ENCODE measurements around the gene NUAK2. TPM values are rescaled to one million over a fixed set of nuclear protein-coding genes. Genes with fewer than 3 reads are reported as not detected.
A peak's percentile ranks its signal among the peaks of the same experiment; 100 is the strongest.

Gene NUAK2
- total RNA-seq, 1 donor from 2014 or later: 4.7 TPM

DNA sequence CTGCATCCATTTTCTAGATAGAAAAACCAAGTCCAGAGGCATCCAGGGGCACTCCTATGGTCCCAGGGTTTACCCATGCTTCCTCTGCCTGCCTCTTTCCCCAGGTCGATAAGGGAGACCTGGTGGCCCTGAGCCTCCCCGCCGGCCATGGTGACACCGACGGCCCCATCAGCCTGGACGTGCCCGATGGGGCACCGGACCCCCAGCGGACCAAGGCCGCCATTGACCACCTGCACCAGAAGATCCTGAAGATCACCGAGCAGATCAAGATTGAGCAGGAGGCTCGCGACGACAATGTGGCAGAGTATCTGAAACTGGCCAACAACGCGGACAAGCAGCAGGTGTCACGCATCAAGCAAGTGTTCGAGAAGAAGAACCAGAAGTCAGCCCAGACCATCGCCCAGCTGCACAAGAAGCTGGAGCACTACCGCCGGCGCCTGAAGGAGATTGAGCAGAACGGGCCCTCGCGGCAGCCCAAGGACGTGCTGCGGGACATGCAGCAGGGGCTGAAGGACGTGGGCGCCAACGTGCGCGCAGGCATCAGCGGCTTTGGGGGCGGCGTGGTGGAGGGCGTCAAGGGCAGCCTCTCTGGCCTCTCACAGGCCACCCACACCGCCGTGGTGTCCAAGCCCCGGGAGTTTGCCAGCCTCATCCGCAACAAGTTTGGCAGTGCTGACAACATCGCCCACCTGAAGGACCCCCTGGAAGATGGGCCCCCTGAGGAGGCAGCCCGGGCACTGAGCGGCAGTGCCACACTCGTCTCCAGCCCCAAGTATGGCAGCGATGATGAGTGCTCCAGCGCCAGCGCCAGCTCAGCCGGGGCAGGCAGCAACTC is 52.5 kb downstream of the NUAK2 start:
- DNase-seq (ENCODE audit: low spot score) (no peak), ATAC-seq (no peak)
- intact Hi-C loops (cut with DNase I): no loop called here

- no peak for ATAC-seq
Observed at GRCh38 chr1:205267306-205267902, 54.1 kb downstream of the NUAK2 start.

DNA sequence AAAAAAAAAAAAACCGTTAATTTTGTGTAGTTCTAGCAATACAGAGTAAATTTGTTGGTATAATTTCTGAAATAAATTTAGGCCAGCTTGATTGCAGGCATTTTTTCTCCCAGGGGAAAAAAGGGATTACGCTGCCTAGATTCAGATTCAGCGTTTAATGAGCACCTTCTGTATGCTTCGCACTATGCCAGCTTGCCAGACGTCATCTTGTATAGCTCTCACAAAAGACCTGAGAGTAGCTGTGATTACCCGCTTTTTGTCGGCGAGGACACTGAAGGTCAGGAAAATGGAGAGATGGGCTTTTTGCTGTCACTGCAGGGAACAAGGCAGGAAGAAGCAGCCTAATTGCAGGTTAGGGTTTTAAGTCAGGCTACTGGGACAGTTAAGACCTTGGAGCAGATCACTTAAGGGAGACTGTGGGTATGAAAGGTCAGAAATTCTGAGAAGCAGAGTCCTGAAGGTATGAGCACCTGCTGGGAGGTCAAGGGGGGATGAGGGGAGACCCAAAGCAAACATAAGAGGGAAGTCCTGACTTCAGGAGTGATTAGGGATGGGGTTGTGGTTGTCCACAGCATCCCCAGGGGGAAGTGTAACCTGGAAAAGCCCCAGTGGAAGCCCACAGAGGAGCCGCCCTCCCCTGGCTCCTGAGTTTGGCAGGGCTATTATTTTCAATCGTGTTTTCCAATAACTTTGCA is 54.8 kb downstream of the NUAK2 start:
- no peak for DNase-seq (ENCODE audit: low spot score)
- ATAC-seq: no peak
- intact Hi-C loops (cut with DNase I): no loop called here

More at GRCh38 chr1:205267306-205267902, 54.1 kb downstream of the NUAK2 start:
- DNase-seq (ENCODE audit: low spot score): no peak
- intact Hi-C loops (cut with DNase I): no loop called here

DNA sequence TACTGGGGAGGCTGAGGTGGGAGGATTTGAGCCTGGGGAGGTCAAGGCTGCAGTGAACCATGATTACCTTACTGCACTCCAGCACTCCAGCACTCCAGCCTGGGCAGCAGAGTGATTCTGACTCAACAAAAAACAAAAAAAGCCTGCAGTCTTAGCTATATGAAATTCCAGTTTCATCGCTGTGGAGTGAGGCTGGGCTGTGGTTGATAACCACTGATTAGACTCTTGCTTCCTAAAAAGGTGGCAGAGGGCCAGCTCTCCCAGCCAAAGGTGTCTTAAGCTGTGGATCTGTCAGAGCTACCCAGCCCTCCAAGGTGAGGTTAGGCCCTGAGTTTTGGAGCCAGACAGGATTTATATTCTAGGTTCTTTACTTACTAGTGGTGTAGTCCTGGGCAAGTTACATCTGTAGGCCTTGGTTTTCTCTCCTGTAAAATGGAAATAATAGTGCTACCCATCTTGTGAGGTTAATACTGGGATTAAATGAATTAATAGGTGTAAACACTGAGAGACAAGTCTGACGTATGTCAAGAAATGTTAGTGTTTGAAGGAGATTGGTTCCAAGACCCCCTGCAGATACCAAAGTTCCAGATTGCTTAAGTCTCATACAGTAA is 57.9 kb downstream of the NUAK2 start:
- ATAC-seq (no peak), DNase-seq (ENCODE audit: low spot score) (no peak)
- intact Hi-C loops (cut with DNase I): no loop called here

- intact Hi-C loops (cut with DNase I): no loop called here
- DNase-seq (ENCODE audit: low spot score) (no peak), ATAC-seq (no peak)
Observed at GRCh38 chr1:205262731-205263171, 58.8 kb downstream of the NUAK2 start.

GRCh38 chr1:205261946-205262691 is 59.4 kb downstream of the NUAK2 start:
- no peak for ATAC-seq
- intact Hi-C loops (cut with DNase I): no loop called here
- DNase-seq (ENCODE audit: low spot score): no peak

GRCh38 chr1:205260948-205261732 is 60.4 kb downstream of the NUAK2 start:
- intact Hi-C loops (cut with DNase I): no loop called here
- DNase-seq (ENCODE audit: low spot score): no peak
- ATAC-seq: no peak

- ATAC-seq (no peak), DNase-seq (ENCODE audit: low spot score) (no peak)
- intact Hi-C loops (cut with DNase I): loop anchor here (10.0 kb wide), 1 partner anchor 275 kb away; no protein-coding TSS in a partner anchor
Observed at GRCh38 chr1:205259998-205260397, 61.5 kb downstream of the NUAK2 start.

GRCh38 chr1:205259324-205259832 is 62.2 kb downstream of the NUAK2 start:
- intact Hi-C loops (cut with DNase I): loop anchor here (10.0 kb wide), 1 partner anchor 275 kb away; no protein-coding TSS in a partner anchor
- ATAC-seq (no peak), DNase-seq (ENCODE audit: low spot score) (no peak)

GRCh38 chr1:205258719-205259118 is 62.8 kb downstream of the NUAK2 start:
- intact Hi-C loops (cut with DNase I): loop anchor here (10.0 kb wide), 1 partner anchor 274 kb away; no protein-coding TSS in a partner anchor
- no peak for DNase-seq (ENCODE audit: low spot score)
- ATAC-seq: no peak

DNA sequence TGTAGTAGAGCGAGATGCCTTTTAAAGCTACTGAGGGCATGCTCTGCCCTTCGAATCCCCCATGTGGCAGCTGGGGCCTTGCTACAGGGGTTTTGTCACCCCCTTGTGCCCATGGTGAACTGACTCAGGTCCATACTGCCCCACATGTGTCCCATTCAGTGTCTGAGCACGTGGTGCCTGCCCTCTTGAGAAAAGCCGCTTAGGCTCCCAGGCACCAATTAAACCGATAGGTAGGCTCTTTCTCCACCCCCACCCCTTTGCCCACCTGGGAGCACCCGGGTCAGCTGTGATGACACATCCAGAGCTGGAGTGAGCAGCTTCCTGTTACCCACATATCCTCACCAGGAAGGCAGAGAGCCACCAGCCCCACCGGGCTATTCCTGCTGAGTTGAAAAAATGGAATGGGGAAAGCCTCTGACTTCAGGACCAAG is 63.3 kb downstream of the NUAK2 start:
- intact Hi-C loops (cut with DNase I): loop anchor here (10.0 kb wide), 1 partner anchor 273 kb away; no protein-coding TSS in a partner anchor
- ATAC-seq: no peak

GRCh38 chr1:205257735-205258134 is 63.8 kb downstream of the NUAK2 start:
- no peak for DNase-seq (ENCODE audit: low spot score)
- intact Hi-C loops (cut with DNase I): loop anchor here (10.0 kb wide), 1 partner anchor 273 kb away; no protein-coding TSS in a partner anchor

More for the DNA sequence above, 63.3 kb downstream of the NUAK2 start:
- no peak for DNase-seq (ENCODE audit: low spot score)

DNA sequence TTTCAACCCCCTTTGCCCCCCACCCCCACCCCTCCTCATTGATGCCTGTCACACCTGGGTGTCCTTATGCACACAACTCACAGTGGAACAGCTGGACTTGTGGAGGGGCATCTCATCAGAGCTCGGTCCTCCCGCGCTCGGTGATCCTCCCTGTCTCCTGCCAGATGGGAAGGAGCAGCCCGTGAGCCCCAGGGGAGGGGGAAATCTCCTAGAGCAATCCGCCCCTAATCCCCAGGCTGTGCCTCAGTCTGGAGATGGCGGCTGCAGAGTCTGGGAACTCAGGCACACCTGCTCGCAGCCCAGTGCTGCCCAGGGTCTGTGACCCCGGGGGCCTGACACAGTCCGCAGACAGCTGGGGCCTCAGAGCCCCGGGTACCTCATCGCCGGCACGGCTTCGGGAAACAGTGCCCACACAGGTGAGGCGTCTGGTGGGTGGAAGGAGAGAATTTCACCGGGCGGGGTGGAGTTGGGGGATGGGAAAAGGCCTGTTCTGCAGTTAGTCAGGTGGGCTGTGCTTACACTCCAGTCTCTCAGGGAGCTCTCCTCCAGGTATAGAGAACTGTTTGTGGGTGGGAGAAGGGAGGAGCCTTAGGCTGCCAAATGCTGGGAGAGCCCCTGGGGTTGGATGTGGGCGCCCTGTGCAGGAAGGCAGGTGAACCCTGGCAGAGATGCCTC is 64.5 kb downstream of the NUAK2 start:
- DNase-seq (ENCODE audit: low spot score) (no peak), ATAC-seq (no peak)
- intact Hi-C loops (cut with DNase I): loop anchor here (10.0 kb wide), 1 partner anchor 272 kb away; no protein-coding TSS in a partner anchor

More at GRCh38 chr1:205257735-205258134, 63.8 kb downstream of the NUAK2 start:
- no peak for ATAC-seq

- DNase-seq (ENCODE audit: low spot score) (peak; percentile 95), ATAC-seq (peak; percentile 94)
- intact Hi-C loops (cut with DNase I): loop anchor here (10.0 kb wide), 1 partner anchor 271 kb away; no protein-coding TSS in a partner anchor
Observed at GRCh38 chr1:205255941-205256780, 65.4 kb downstream of the NUAK2 start.

Data from sciatic nerve (tissue), 2 donors.